HEK293 (cell line): Measurements from ENCODE around the gene ALKBH4.
A peak's percentile ranks its signal among the peaks of the same experiment; 100 is the strongest.

Experiments
- CTCF ChIA-PET: fragments of 350-600 bp; formaldehyde crosslinking; extraction: SDS; loops from one replicate; lab custom pipeline; 2021; ENCODE audit warnings: antibody characterized with exemption; lab: Yijun Ruan, JAX
- POLR2A ChIA-PET: fragments of 300-600 bp; formaldehyde crosslinking; extraction: SDS; loops from one replicate; lab custom pipeline; 2020; ENCODE audit warnings: antibody characterized with exemption, inconsistent platforms; lab: Yijun Ruan, JAX
- H3K27ac ChIP-seq: fragments of 200-500 bp; sonication (Bioruptor generic); 2 replicates; pipeline ENCODE4 v1.5.1; 2014; ENCODE audit warnings: low read depth, low read length, control low read depth, inconsistent platforms; ENCODE audit errors: extremely low read depth
- H3K36me3 ChIP-seq, 2 experiments: fragments of 200-500 bp in 1 of 2; sonication (Bioruptor generic) in 1 of 2; 1 replicate in 1 of 2; 2 replicates in 1 of 2; pipeline ENCODE4 v1.5.1; 2014 to 2017; ENCODE audit warnings: inconsistent platforms in 2 of 2, low read length in 2 of 2; ENCODE audit not compliant: control insufficient read depth in 2 of 2, insufficient read depth in 1 of 2
- H3K4me1 ChIP-seq: fragments of 200-500 bp; sonication (Bioruptor generic); 2 replicates; pipeline ENCODE4 v1.5.1; 2014; ENCODE audit warnings: mild to moderate bottlenecking, low read length, inconsistent platforms; ENCODE audit not compliant: control insufficient read depth, insufficient read depth
- H3K4me3 ChIP-seq: 2 replicates; pipeline ENCODE4 v1.5.1; 2011; ENCODE audit warnings: low read depth, mild to moderate bottlenecking, control low read depth, low read length, moderate library complexity
- H3K9me3 ChIP-seq: fragments of 200-500 bp; sonication (Bioruptor generic); 2 replicates; pipeline ENCODE4 v1.5.1; 2014; ENCODE audit warnings: low read depth, low read length, inconsistent platforms; ENCODE audit not compliant: control insufficient read depth, insufficient read depth
- KLF7 ChIP-seq: fragments of 450-650 bp; formaldehyde crosslinking; IDR thresholded peaks from 2 replicates; pipeline ENCODE4 v1.5.1; 2016; ENCODE audit warnings: missing biosample characterization, missing genetic modification characterization, borderline replicate concordance
- PRDM1 ChIP-seq: fragments of 450-650 bp; formaldehyde crosslinking; IDR thresholded peaks from 2 replicates; pipeline ENCODE4; 2016; ENCODE audit warnings: missing biosample characterization, missing genetic modification characterization
- ZFP69B ChIP-seq: fragments of 450-650 bp; formaldehyde crosslinking; IDR thresholded peaks from 2 replicates; pipeline ENCODE4 v1.5.1; 2016; ENCODE audit warnings: missing biosample characterization, missing genetic modification characterization
- ZNF114 ChIP-seq: fragments of 450-650 bp; formaldehyde crosslinking; IDR thresholded peaks from 2 replicates; pipeline ENCODE4 v1.5.0; 2017; ENCODE audit warnings: missing biosample characterization, missing genetic modification characterization
- ZNF121 ChIP-seq: fragments of 450-650 bp; formaldehyde crosslinking; IDR thresholded peaks from 2 replicates; pipeline ENCODE4 v1.5.1; 2016; ENCODE audit warnings: missing biosample characterization, missing genetic modification characterization
- ZNF24 ChIP-seq: fragments of 450-650 bp; formaldehyde crosslinking; IDR thresholded peaks from 2 replicates; pipeline ENCODE4 v1.5.1; 2016; ENCODE audit warnings: missing biosample characterization, missing genetic modification characterization
- ZNF292 ChIP-seq: fragments of 450-650 bp; formaldehyde crosslinking; IDR thresholded peaks from 2 replicates; pipeline ENCODE4 v1.5.1; 2016; ENCODE audit warnings: low read depth, missing biosample characterization, missing genetic modification characterization, borderline replicate concordance
- ZNF600 ChIP-seq: fragments of 450-650 bp; formaldehyde crosslinking; IDR thresholded peaks from 2 replicates; pipeline ENCODE4 v1.5.1; 2016; ENCODE audit warnings: missing biosample characterization, missing genetic modification characterization
- ZNF664 ChIP-seq: fragments of 450-650 bp; formaldehyde crosslinking; IDR thresholded peaks from 2 replicates; pipeline ENCODE4 v1.5.1; 2016; ENCODE audit warnings: missing biosample characterization, missing genetic modification characterization
- TF ChIP-seq, protein P1 (sequence below): fragments of 450-650 bp; formaldehyde crosslinking; IDR thresholded peaks from 2 replicates; pipeline ENCODE4 v1.5.1; 2017; ENCODE audit warnings: missing biosample characterization, missing genetic modification characterization
- TF ChIP-seq, protein P2 (sequence below): fragments of 450-650 bp; formaldehyde crosslinking; IDR thresholded peaks from 2 replicates; pipeline ENCODE4 v1.5.1; 2016; ENCODE audit warnings: missing biosample characterization, missing genetic modification characterization
- TF ChIP-seq, protein P3 (sequence below): fragments of 450-650 bp; formaldehyde crosslinking; IDR thresholded peaks from 2 replicates; pipeline ENCODE4; 2016; ENCODE audit warnings: missing biosample characterization, missing genetic modification characterization
- TF ChIP-seq, protein P4 (sequence below): fragments of 450-650 bp; formaldehyde crosslinking; IDR thresholded peaks from 2 replicates; pipeline ENCODE4 v1.5.1; 2016; ENCODE audit warnings: missing biosample characterization, missing genetic modification characterization

The ALKBH4 gene

DNA sequence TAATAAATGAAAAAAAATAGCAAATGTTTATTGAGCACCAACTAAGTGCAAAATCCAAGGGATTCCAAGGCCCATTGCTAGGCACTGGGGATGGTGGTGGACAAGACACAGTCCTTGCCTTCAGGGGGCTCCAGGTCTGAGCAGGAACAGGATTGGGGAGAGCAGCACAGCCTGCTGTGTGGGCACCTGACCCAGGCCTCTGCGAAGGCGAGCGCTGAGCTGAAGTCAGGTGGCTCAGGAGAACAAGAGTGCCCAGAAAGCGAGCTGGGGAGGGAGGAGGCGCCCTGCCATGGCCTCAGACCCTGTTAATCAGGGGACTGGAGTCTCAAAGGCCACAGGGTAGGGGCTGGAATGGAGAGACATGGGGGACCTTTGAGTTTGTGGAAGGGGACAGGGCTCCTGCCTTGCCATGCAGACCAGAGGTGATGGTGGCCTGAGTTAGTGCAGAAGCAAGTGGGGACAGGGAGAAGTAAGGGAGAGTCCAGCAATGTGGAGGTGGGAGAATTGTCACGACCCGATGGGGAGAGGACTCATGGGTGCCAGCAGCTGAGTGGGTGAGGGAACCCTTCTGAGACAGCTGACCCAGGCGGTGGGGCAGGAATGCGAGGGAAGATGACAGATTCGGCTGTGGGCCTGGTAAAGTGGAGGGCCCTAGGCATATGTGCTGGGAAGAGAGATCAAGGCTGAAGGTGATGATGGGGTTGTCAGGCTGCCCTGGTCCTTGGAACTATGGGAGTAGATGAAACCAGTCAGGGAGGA lies 35.3 kb downstream of the ALKBH4 start:
- no peak overlapping the region for H3K27ac ChIP-seq
- TF ChIP-seq ZNF600 (tag by site-specific recombination) (0 out of 2 replicates have a peak, but pooled peaks have one; percentile 32), ZNF664 (0 out of 2 replicates have a peak, but pooled peaks have one; percentile 27)
- TF ChIP-seq, protein P1, sequence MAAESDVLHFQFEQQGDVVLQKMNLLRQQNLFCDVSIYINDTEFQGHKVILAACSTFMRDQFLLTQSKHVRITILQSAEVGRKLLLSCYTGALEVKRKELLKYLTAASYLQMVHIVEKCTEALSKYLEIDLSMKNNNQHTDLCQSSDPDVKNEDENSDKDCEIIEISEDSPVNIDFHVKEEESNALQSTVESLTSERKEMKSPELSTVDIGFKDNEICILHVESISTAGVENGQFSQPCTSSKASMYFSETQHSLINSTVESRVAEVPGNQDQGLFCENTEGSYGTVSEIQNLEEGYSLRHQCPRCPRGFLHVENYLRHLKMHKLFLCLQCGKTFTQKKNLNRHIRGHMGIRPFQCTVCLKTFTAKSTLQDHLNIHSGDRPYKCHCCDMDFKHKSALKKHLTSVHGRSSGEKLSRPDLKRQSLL (tag by site-specific recombination), result no peak
- TF ChIP-seq, protein P2, sequence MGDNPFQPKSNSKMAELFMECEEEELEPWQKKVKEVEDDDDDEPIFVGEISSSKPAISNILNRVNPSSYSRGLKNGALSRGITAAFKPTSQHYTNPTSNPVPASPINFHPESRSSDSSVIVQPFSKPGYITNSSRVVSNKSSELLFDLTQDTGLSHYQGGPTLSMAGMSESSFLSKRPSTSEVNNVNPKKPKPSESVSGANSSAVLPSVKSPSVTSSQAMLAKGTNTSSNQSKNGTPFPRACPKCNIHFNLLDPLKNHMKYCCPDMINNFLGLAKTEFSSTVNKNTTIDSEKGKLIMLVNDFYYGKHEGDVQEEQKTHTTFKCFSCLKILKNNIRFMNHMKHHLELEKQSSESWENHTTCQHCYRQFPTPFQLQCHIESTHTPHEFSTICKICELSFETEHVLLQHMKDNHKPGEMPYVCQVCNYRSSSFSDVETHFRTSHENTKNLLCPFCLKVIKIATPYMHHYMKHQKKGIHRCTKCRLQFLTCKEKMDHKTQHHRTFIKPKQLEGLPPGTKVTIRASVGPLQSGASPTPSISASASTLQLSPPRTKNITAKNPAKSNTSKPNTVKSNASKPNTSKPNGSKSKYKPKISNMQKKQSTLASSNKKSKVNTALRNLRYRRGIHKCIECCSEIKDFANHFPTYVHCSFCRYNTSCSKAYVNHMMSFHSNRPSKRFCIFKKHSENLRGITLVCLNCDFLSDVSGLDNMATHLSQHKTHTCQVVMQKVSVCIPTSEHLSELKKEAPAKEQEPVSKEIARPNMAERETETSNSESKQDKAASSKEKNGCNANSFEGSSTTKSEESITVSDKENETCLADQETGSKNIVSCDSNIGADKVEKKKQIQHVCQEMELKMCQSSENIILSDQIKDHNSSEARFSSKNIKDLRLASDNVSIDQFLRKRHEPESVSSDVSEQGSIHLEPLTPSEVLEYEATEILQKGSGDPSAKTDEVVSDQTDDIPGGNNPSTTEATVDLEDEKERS (tag by site-specific recombination), result no peak
- H3K36me3 ChIP-seq, result peaks cover 4 to 28% of the 10 kb centered on the region in 2 experiments; a peak in 2 of 3 replicates
- peaks cover 14% of the 10 kb centered on the region for H3K4me1 ChIP-seq
- H3K4me3 ChIP-seq, result no peak overlapping the region
- H3K9me3 ChIP-seq, result no peaks in the 10 kb centered on the region
- CTCF ChIA-PET, result interaction anchor here (1.4 kb wide), 1 partner anchor 25 kb away, joined by 3 read pairs; no protein-coding TSS in a partner anchor
- POLR2A ChIA-PET, result interaction anchor here (0.6 kb wide), 1 partner anchor 34 kb away, joined by 3 read pairs; no protein-coding TSS in a partner anchor

DNA sequence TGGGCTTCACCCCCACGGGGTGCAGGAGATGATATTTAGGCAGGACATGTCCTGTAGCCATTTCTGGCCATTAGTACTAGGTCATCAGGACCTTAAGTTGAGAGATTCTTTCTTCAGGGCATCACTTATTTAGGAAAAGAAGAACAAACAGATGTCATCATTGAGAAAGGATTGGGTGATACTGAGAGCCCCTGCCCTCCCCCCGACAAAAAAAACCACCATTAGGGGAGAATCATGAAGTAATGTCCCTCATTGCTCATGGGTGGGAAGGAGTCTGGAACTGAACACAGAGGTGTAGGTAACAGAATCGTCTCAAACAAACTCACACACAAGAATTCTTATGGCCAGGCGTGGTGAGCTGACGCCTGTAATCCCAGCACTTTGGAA lies 37.7 kb downstream of the ALKBH4 start:
- Histone ChIP-seq H3K9me3 (no peaks in the 10 kb centered on the region), H3K4me1 (peaks cover 8% of the 10 kb centered on the region), H3K27ac (no peak overlapping the region), H3K36me3 (peaks cover 4 to 36% of the 10 kb centered on the region in 2 experiments; a peak in 2 of 3 replicates), H3K4me3 (no peak overlapping the region)
- ChIA-PET POLR2A (no interaction called here), CTCF (no interaction called here)
- TF ChIP-seq, protein P3, sequence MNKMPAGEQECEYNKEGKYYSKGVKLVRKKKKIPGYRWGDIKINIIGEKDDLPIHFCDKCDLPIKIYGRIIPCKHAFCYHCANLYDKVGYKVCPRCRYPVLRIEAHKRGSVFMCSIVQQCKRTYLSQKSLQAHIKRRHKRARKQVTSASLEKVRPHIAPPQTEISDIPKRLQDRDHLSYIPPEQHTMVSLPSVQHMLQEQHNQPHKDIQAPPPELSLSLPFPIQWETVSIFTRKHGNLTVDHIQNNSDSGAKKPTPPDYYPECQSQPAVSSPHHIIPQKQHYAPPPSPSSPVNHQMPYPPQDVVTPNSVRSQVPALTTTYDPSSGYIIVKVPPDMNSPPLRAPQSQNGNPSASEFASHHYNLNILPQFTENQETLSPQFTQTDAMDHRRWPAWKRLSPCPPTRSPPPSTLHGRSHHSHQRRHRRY (tag by site-specific recombination), result no peak
- TF ChIP-seq PRDM1 (tag by site-specific recombination), result no peak

DNA sequence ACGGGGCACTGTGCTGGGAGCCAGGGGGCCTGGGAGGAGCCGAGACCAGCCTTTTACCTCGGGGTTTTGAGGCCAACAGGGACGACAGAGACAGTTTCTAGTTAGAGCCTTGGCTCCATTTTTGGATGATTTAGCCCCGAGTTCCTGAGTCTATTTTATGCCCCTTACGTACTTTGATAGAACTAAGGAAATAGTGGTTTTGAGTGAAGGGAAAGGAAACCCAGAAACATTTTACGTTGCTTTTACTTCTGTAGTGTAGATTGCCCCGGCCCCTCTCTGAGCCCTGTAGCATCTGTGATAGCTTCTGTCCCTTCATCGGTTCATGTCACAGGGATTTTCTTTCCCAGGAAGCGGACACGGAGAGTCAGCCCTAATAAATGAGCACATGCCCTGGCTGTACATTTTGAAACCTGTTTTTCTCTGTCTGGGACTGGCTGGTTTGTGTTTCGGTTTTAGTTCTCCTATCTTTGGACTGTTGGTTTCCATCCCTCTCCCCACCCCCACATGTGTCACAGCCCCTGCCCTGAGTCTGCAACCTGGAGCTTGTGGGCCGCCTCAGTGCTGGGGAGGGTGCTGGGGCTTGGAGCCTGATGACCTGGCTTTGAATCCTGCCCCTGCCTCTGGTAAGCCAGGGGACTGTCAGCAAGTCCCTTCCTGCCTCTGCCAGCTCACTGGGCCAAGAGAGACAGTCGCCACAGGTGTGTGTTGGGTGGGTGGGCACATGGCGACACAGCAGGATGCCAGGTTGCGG lies 38.2 kb downstream of the ALKBH4 start:
- Histone ChIP-seq H3K27ac (no peak overlapping the region), H3K4me3 (no peak overlapping the region)

More for the DNA sequence above, 38.2 kb downstream of the ALKBH4 start:
- no peaks in the 10 kb centered on the region for H3K9me3 ChIP-seq
- CTCF ChIA-PET, result interaction anchor here (0.6 kb wide), 1 partner anchor 1332 kb away, joined by 3 read pairs; no protein-coding TSS in a partner anchor
- no peak for TF ChIP-seq ZFP69B (tag by site-specific recombination)
- TF ChIP-seq, protein P4, sequence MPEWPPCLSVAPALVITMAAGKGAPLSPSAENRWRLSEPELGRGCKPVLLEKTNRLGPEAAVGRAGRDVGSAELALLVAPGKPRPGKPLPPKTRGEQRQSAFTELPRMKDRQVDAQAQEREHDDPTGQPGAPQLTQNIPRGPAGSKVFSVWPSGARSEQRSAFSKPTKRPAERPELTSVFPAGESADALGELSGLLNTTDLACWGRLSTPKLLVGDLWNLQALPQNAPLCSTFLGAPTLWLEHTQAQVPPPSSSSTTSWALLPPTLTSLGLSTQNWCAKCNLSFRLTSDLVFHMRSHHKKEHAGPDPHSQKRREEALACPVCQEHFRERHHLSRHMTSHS, result no peak
- TF ChIP-seq KLF7 (tag by site-specific recombination), result no peak
- TF ChIP-seq ZNF24 (tag by site-specific recombination), result no peak
- TF ChIP-seq ZNF121 (tag by site-specific recombination), result no peak
- no peak for TF ChIP-seq ZNF114 (tag by site-specific recombination)
- no peak for TF ChIP-seq ZNF292 (tag by site-specific recombination)
- TF ChIP-seq, all 188 proteins: peak for 0
- POLR2A ChIA-PET, result no interaction called here
- Histone ChIP-seq H3K36me3 (peaks cover 6 to 41% of the 10 kb centered on the region in 2 experiments; a peak in 2 of 3 replicates), H3K4me1 (peaks cover 2% of the 10 kb centered on the region; the same call in 1 of the 2 replicates)
